Activated CD8-positive, alpha-beta memory T cell treated with anti-CD3 and anti-CD28 coated beads, Interleukin-2, amount 50 U/mL, for 4 hours (primary cell): ENCODE results near the gene POLE2.
A peak's percentile ranks its signal among the peaks of the same experiment; 100 is the strongest.
"Not testable (repeated sequence)": the region's sequence is repeated elsewhere in the genome, so short reads cannot be mapped to it uniquely, and the experiment has no call there.

ENCODE experiments used
- DNase-seq: peaks from one replicate; pipeline ENCODE4 v3.0.0-alpha.2; 2020

POLE2 gene

GRCh38 chr14:49619273-49619672, 68.7 kb downstream of the POLE2 start:
- DNase-seq, result not testable (repeated sequence)

GRCh38 chr14:49617852-49618519, 70.0 kb downstream of the POLE2 start:
- DNase-seq, result no peak

- no peak for DNase-seq
Measured at GRCh38 chr14:49615776-49616175, 72.2 kb downstream of the POLE2 start.

GRCh38 chr14:49614196-49614595, 73.8 kb downstream of the POLE2 start:
- no peak for DNase-seq

- no peak for DNase-seq
Measured at GRCh38 chr14:49612671-49613070, 75.3 kb downstream of the POLE2 start.

GRCh38 chr14:49612251-49612650, 75.8 kb downstream of the POLE2 start:
- DNase-seq, result no peak

- DNase-seq, result no peak
Measured at GRCh38 chr14:49607583-49607982, 80.4 kb downstream of the POLE2 start.

- peak; percentile 84 for DNase-seq
Measured at GRCh38 chr14:49598485-49599300, 89.3 kb downstream of the POLE2 start, which contains the start of gene LRR1. Gene LRR1 (plus strand): TSS chr14:49598940. CDS start chr14:49599021, 81 bp downstream.

- DNase-seq, result no peak
Measured at GRCh38 chr14:49598189-49598484, 89.9 kb downstream of the POLE2 start.

- no peak for DNase-seq
Measured at GRCh38 chr14:49594347-49595091, 93.5 kb downstream of the POLE2 start.
